HG02981 (cell line): ENCODE data around the gene SCFD2.
"Not testable (repeated sequence)": the region's sequence is repeated elsewhere in the genome, so short reads cannot be mapped to it uniquely, and the experiment has no call there.

Experiments used
- ATAC-seq: cut with Tn5 transposase; IDR thresholded peaks from one replicate; pipeline ENCODE4 v1.9.1; 2021; ENCODE audit warnings: mild to moderate bottlenecking, moderate library complexity; ENCODE audit not compliant: unreplicated experiment

The SCFD2 gene

DNA sequence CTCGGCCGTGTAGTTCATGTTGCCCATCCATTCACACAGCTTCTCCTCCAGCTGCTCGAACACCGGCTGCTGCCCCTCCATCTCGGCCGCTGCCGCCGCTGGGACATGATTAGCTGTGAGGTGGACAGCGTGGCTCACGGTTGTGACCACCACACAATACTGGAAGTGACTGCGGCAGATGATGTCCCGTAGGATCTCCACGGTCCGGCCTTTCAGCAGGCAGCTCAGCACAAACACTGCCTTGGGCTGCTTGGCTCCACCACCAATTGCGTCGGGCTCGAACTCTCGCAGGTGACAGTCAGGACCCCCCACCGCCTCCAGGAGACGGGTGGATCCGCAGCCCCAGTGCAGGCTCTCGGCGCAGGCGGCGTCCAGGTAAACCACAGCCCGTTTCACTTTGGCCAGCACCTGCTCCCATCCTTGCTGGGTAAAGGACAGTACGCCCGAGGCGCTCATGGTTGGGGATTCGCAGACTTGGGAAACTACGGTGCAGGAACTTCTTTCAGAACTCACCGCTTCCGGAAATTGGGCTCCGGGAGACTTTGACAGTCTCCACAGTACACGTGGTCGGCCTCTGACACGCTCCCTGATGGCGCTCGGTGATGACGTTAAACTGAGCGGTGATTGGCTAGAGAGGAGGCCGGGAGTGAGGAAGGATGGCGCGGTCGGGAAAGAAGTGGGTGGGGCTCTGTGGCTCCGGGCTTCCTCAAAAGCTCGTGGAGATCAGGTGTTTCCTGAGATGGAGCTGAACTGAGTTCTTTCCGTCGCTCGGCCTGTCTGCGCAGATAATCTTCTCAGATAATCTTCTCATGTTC lies at the start of gene SCFD2:
TSS of gene SCFD2 (minus strand) at position 576 of the 815 bp plus-strand sequence.
- ATAC-seq, result peak; percentile 97

GRCh38 chr4:53409479-53409878 lies 43.6 kb upstream of the SCFD2 start:
- ATAC-seq, result not testable (repeated sequence)

- ATAC-seq, result no peak
Measured at GRCh38 chr4:53380221-53380620, 14.4 kb upstream of the SCFD2 start.

- peak; percentile 36 for ATAC-seq
Measured at GRCh38 chr4:53378171-53378482, 12.3 kb upstream of the SCFD2 start.

DNA sequence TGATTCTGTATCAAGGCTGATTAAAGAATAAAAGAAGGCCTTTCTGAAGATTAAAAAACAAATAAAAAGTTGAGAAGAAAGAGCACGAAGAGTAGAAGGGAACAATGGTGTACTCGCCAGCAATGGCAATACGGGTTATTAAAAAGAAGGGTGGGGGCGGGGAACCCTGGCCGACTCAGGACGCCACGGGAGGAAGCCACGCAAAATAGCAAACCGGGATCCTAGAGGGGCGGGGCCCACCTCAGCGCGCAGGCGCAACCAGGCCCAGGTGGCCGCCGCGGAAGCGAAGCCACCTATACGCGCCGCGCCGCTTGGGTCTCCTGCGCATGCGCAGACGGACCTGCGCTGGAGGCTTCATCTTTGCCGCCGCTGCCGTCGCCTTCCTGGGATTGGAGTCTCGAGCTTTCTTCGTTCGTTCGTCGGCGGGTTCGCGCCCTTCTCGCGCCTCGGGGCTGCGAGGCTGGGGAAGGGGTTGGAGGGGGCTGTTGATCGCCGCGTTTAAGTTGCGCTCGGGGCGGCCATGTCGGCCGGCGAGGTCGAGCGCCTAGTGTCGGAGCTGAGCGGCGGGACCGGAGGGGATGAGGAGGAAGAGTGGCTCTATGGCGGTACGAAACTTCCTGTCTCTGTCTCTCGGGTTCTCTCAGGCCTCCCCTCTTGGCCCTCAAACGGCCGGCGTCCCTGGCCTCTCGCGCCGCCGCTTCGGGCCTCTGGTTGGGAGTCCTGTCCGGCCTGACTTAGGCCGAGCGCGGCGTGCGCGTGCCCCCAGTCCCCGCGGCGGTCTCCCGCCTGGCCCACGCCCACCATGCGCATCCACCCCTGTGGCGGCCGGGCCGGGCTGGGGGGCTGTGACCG lies 11.7 kb upstream of the SCFD2 start, which contains the start of gene FIP1L1:
TSS of gene FIP1L1 (plus strand) at position 323 of the 852 bp plus-strand sequence. CDS start at position 521, 198 bp downstream.
- ATAC-seq, result peak; percentile 89

GRCh38 chr4:53376900-53377299 lies 11.0 kb upstream of the SCFD2 start:
- no peak for ATAC-seq

GRCh38 chr4:53374777-53375258 lies 9.0 kb upstream of the SCFD2 start:
- ATAC-seq, result no peak

GRCh38 chr4:53371843-53372521 lies 6.1 kb upstream of the SCFD2 start:
- no peak for ATAC-seq

DNA sequence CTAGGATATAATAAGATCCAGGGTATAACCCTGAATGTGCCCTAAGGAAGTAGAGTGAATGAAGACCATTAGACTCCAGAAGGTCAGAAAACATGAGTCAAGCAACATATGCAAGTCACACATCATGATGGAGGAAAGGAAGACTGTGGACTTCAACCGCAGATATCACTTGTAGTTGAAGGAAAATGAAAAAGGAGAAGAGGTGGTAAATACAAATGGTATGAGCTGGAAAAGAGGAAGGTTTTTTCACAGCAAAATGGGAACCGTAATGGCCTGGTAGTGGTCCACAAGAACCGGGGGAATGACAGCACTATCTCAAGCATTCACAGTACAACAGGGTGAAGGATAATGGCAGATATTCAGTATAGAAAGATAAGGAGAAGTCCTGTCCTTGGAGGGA lies 5.2 kb upstream of the SCFD2 start:
- ATAC-seq, result no peak

- no peak for ATAC-seq
Measured at GRCh38 chr4:53367721-53368120, 1.9 kb upstream of the SCFD2 start.

DNA sequence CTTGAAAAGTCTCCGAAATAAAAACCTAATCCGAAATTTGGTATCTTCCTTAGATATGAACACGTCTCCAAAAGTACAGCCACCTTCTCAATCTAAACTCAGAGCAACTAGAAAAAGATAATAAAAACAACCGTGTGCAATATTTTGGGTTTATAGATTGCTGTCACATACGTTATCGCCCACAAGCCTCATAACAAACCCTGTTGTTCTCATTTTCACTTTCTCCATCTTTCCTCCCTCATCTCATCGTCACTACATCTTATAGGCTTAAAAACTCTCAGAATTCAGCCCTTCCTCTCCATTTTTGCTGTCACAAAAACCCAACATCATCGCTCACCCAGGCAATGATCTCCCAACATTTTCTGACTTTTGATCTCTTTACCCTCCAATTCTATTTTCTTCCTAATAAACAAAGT lies 448 bp upstream of the SCFD2 start:
- no peak for ATAC-seq

GRCh38 chr4:53365121-53365485 lies 758 bp downstream of the SCFD2 start:
- no peak for ATAC-seq

GRCh38 chr4:53364624-53365023 lies 1.2 kb downstream of the SCFD2 start:
- no peak for ATAC-seq

GRCh38 chr4:53362093-53362492 lies 3.8 kb downstream of the SCFD2 start:
- ATAC-seq, result no peak

DNA sequence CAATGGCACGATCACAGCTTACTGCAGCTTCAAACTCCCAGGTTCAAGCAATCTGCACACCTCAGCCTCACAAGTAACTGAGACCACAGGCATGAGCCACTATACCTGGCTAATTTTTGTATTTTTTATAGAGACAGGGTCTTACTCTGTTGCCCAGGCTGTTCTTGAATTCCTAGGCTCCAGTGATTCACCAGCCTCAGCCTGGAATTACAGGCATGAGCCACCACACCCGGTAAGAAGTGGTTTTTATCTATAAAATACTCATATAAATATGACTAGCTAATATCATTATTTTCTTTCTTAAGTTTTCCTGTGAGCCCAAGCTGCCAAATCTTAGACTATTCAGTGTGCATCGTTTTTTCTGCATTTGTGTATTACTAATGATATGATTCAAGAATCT lies 4.4 kb downstream of the SCFD2 start:
- ATAC-seq, result no peak

DNA sequence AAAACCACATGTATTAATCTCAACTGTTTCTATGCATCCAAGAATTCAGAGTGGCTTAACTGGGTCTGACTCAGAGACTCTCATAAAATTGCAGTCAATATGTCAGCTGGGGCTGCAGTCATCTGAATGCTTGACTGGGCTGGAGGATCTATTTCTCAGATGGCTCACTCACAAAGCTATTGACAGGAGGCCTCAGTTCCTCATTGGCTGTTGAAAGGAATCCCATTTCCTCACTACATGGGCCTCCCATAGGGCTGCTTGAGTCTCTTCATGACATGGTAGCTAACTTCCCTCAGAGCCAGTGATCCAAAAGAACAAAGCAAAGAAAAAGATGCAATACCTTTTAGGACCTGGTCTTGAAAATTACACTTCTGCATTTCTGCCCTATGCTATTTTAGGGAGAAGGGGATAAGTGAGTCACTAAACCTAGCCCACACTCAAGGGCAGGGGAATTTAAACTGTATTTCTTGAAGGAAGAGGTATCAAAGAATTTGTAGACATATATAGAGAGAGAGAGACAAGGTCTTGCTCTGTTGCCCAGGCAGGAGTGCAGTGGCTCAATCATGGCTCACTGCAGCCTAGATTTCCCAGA lies 9.8 kb downstream of the SCFD2 start:
- no peak for ATAC-seq

GRCh38 chr4:53354012-53354722 lies 11.7 kb downstream of the SCFD2 start:
- no peak for ATAC-seq

- ATAC-seq, result no peak
Measured at GRCh38 chr4:53349091-53349491, 16.8 kb downstream of the SCFD2 start.

GRCh38 chr4:53348046-53348445 lies 17.8 kb downstream of the SCFD2 start:
- ATAC-seq, result no peak
